ENCODE results near the gene MACROD2. TPM values are rescaled to one million over a fixed set of nuclear protein-coding genes. Genes with fewer than 3 reads are reported as not detected.

The MACROD2 gene
- polyA plus RNA-seq, 1 donor from 2014 or later = 23.2 TPM

DNA sequence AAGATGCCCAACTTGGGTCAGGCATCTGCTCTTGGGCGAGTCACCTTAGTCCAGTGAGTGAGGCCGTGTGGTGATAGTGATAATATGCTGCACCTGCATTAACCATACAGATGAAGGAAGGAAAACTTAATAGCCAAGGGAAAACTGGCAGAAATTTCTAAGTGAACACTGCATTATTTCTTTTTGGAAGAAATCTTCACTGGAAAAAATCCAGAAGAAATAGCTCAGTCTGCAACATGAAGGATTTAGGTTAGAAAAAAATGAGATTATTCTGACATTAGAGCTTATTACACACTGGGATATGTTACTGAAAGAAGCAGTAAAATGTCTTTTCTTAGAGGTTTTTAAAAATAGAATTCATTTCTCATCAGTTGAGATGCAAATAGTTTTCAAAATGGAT is 1630.7 kb downstream of the MACROD2 start:
- H3K9me2 ChIP-seq (ENCODE audit: insufficient read depth, low read length) = no peaks in the 10 kb centered on the region
- no peaks in the 10 kb centered on the region for H3F3A ChIP-seq (ENCODE audit: insufficient read depth, low read length, poor library complexity, severe bottlenecking)
- no peak overlapping the region for H3K27ac ChIP-seq (ENCODE audit: low read length)
- H3K79me2 ChIP-seq (replicated peaks; ENCODE audit: insufficient read depth, low read length) = no peaks in the 10 kb centered on the region
- no peak for TF ChIP-seq EZH2 (IDR thresholded peaks at IDR 0.05; ENCODE audit: borderline replicate concordance, insufficient read depth, low read length, poor library complexity, severe bottlenecking)
- TF ChIP-seq SMC3 (conservative IDR thresholded peaks at IDR 0.05; ENCODE audit: poor library complexity) = no peak
- no peak for TF ChIP-seq TAF1 (IDR thresholded peaks at IDR 0.05; ENCODE audit: low read depth)
- TF ChIP-seq EP300 (conservative IDR thresholded peaks at IDR 0.05; ENCODE audit: poor library complexity, severe bottlenecking) = no peak
- no peak for TF ChIP-seq RAD21 (conservative IDR thresholded peaks at IDR 0.05)
- no peak for TF ChIP-seq POLR2AphosphoS5 (IDR thresholded peaks at IDR 0.05)
- no peak overlapping the region for H3K4me2 ChIP-seq (ENCODE audit: low read length)
- no peak overlapping the region for H2AFZ ChIP-seq (ENCODE audit: low read depth, low read length)
- no peaks in the 10 kb centered on the region for H4K20me1 ChIP-seq (ENCODE audit: insufficient read depth)
- H3K9ac ChIP-seq (ENCODE audit: low read length) = no peak overlapping the region
- H3K36me3 ChIP-seq (ENCODE audit: insufficient read depth, low read length) = no peaks in the 10 kb centered on the region
- no peaks in the 10 kb centered on the region for H3K27me3 ChIP-seq (ENCODE audit: insufficient read depth, low read depth, low read length)
- no peaks in the 10 kb centered on the region for H3K9me3 ChIP-seq (ENCODE audit: low read length)
- H3K4me3 ChIP-seq (ENCODE audit: low read length) = no peak overlapping the region

DNA sequence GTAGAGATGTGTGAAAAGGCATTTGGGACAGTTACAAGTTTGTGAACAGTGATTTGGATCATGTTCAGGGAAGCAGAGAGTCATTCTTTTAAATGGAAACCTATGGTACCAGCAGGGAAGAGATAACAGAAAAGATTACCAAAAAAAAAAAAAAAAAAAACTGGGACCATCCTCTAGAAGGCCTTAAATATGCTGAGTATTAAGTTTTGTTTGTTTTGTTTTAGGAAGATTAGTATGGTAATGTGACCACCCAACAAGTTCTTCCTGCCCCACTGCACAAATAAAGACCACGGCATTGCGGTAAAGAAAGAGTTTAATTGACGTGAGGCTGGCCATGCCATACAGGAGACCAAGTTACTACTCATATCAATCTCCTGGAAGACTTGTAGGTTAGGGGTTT is 1631.8 kb downstream of the MACROD2 start:
- H3K4me3 ChIP-seq (ENCODE audit: low read length) = no peak overlapping the region
- H4K20me1 ChIP-seq (ENCODE audit: insufficient read depth) = no peaks in the 10 kb centered on the region
- H3K79me2 ChIP-seq (replicated peaks; ENCODE audit: insufficient read depth, low read length) = no peaks in the 10 kb centered on the region
- H3K4me2 ChIP-seq (ENCODE audit: low read length) = no peak overlapping the region
- no peaks in the 10 kb centered on the region for H3K36me3 ChIP-seq (ENCODE audit: insufficient read depth, low read length)
- H3F3A ChIP-seq (ENCODE audit: insufficient read depth, low read length, poor library complexity, severe bottlenecking) = no peaks in the 10 kb centered on the region
- no peaks in the 10 kb centered on the region for H3K9me2 ChIP-seq (ENCODE audit: insufficient read depth, low read length)
- H3K9ac ChIP-seq (ENCODE audit: low read length) = no peak overlapping the region
- H3K27ac ChIP-seq (ENCODE audit: low read length) = no peak overlapping the region
- H3K9me3 ChIP-seq (ENCODE audit: low read length) = no peaks in the 10 kb centered on the region
- H3K27me3 ChIP-seq (ENCODE audit: insufficient read depth, low read depth, low read length) = no peaks in the 10 kb centered on the region
- H2AFZ ChIP-seq (ENCODE audit: low read depth, low read length) = no peak overlapping the region
- TF ChIP-seq, protein P1, sequence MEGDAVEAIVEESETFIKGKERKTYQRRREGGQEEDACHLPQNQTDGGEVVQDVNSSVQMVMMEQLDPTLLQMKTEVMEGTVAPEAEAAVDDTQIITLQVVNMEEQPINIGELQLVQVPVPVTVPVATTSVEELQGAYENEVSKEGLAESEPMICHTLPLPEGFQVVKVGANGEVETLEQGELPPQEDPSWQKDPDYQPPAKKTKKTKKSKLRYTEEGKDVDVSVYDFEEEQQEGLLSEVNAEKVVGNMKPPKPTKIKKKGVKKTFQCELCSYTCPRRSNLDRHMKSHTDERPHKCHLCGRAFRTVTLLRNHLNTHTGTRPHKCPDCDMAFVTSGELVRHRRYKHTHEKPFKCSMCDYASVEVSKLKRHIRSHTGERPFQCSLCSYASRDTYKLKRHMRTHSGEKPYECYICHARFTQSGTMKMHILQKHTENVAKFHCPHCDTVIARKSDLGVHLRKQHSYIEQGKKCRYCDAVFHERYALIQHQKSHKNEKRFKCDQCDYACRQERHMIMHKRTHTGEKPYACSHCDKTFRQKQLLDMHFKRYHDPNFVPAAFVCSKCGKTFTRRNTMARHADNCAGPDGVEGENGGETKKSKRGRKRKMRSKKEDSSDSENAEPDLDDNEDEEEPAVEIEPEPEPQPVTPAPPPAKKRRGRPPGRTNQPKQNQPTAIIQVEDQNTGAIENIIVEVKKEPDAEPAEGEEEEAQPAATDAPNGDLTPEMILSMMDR (IDR thresholded peaks at IDR 0.05; ENCODE audit: poor library complexity, severe bottlenecking) = no peak
- TF ChIP-seq RAD21 (conservative IDR thresholded peaks at IDR 0.05) (no peak), POLR2AphosphoS5 (IDR thresholded peaks at IDR 0.05) (no peak), SMC3 (conservative IDR thresholded peaks at IDR 0.05; ENCODE audit: poor library complexity) (no peak), EZH2 (IDR thresholded peaks at IDR 0.05; ENCODE audit: borderline replicate concordance, insufficient read depth, low read length, poor library complexity, severe bottlenecking) (no peak), EP300 (conservative IDR thresholded peaks at IDR 0.05; ENCODE audit: poor library complexity, severe bottlenecking) (no peak), TAF1 (IDR thresholded peaks at IDR 0.05; ENCODE audit: low read depth) (no peak), MXI1 (conservative IDR thresholded peaks at IDR 0.05; ENCODE audit: poor library complexity, severe bottlenecking) (no peak)
- TF ChIP-seq, protein P2, sequence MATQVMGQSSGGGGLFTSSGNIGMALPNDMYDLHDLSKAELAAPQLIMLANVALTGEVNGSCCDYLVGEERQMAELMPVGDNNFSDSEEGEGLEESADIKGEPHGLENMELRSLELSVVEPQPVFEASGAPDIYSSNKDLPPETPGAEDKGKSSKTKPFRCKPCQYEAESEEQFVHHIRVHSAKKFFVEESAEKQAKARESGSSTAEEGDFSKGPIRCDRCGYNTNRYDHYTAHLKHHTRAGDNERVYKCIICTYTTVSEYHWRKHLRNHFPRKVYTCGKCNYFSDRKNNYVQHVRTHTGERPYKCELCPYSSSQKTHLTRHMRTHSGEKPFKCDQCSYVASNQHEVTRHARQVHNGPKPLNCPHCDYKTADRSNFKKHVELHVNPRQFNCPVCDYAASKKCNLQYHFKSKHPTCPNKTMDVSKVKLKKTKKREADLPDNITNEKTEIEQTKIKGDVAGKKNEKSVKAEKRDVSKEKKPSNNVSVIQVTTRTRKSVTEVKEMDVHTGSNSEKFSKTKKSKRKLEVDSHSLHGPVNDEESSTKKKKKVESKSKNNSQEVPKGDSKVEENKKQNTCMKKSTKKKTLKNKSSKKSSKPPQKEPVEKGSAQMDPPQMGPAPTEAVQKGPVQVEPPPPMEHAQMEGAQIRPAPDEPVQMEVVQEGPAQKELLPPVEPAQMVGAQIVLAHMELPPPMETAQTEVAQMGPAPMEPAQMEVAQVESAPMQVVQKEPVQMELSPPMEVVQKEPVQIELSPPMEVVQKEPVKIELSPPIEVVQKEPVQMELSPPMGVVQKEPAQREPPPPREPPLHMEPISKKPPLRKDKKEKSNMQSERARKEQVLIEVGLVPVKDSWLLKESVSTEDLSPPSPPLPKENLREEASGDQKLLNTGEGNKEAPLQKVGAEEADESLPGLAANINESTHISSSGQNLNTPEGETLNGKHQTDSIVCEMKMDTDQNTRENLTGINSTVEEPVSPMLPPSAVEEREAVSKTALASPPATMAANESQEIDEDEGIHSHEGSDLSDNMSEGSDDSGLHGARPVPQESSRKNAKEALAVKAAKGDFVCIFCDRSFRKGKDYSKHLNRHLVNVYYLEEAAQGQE (IDR thresholded peaks at IDR 0.05; ENCODE audit: borderline replicate concordance) = no peak
